Omental fat pad (tissue), 4 donors: Measurements from ENCODE around the gene OR52W1. TPM values are rescaled to one million over a fixed set of nuclear protein-coding genes. Genes with fewer than 3 reads are reported as not detected.

Experiments
- ATAC-seq: fragments of 150-250 bp; one replicate; pipeline ENCODE4 v1.9.1; 2016; ENCODE audit warnings: mild to moderate bottlenecking, moderate library complexity; ENCODE audit not compliant: low FRiP score
- DNase-seq: peaks from one replicate; pipeline ENCODE4 v3.0.0-alpha.2; 2019; ENCODE audit warnings: low spot score
- CTCF ChIP-seq, 3 donors: fragments of 450-650 bp; IDR thresholded peaks; one replicate each; pipeline ENCODE4 v1.5.1; 2016 to 2017; ENCODE audit warnings: antibody characterized with exemption in 3 of 3, mild to moderate bottlenecking in 3 of 3, moderate library complexity in 2 of 3
- total RNA-seq, 4 donors: library from RNA; depleted of rRNA; stranded (reverse); fragments of >200 nt; gene quantifications; one replicate each; pipeline ENCODE4 v1.1.0, GENCODE V29; 2016

The OR52W1 gene
- total RNA-seq, 4 donors from 2014 or later: not detected

- DNase-seq (no peak), ATAC-seq (no peak)
- TF ChIP-seq CTCF (IDR thresholded peaks at IDR 0.05): no peak
These were observed 7.3 kb upstream of the OR52W1 start for GRCh38 chr11:6191742-6192141.

DNA sequence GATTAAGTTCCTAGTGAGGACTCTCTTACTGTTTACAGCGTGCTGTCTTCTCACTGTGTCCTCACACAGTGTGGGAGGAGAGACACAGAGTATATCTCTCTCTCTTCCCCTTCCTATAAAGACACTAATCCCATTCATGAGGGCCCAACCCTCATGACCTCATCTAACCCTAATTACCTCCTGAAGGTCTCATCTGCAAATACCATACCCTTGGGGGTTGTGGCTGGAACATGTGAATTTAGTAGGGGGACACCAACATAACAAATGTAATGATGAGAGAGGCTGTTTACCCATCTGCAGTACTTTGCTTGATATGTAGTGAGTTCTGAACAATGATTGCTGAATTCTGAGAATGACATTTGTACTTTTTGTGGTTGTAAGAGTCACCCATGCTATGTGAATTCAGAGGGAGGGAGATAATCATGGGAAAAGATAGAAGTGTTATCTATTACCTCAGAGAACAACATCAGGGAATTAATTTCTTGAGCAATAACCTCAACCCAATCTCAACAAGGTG is 4.9 kb upstream of the OR52W1 start:
- ATAC-seq: no peak
- DNase-seq: no peak
- TF ChIP-seq CTCF (IDR thresholded peaks at IDR 0.05): no peak

GRCh38 chr11:6196396-6196795 is 2.6 kb upstream of the OR52W1 start:
- ATAC-seq: no peak
- TF ChIP-seq CTCF (IDR thresholded peaks at IDR 0.05): no peak
- DNase-seq: no peak

DNA sequence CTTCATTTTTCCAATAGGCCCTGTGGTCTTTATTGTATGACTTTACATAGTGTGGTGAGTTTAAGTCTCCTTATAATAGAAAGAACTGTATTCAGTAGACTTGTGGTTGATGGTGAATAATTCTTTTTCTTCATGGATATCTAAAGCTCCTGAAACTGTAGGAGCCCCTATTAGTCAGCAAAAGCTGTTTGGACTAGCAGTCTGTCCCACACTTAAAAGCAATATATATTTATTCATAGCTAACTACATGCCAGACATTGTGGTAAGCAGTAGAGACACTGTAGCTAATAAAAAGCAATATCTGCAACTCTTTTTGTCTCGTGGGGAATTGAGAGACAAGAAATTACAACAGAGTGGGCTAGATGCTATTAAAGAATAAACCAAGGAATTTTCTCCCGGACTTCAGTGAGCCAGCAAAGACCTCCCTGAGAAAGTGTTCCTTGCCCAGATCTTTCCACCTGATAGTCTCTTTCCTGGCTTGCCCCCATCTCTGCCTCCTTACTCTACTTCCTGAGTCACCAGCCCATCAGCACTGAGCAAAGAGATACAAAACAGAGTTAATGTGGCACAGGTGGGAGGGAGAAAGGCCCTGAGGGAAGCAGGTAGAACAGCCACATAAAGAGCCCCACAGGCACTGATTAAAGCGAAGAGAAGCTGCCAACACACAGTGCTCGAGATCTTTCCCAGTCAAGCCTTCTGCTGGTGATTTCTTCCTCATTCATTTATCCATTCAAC is 1.4 kb upstream of the OR52W1 start:
- no peak for TF ChIP-seq CTCF (IDR thresholded peaks at IDR 0.05)
- ATAC-seq (no peak), DNase-seq (no peak)

DNA sequence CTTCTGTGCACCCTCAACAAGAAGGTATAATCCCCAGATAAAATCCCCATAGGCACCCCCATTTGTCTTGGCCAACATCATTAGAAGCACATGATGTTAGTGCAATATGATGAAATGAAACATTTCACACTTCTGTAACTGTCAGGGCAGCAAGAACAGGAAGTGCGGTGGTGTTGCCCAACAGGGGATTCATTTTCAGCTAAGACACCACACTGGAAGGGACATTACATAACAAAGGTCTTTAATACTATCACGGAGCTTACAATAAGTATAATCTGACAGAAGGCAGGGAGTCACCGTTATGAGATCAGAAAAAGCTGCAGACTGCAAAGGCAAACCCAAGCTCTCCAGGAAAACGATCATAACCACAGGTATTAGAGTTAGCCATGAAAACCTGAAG is 2.0 kb downstream of the OR52W1 start:
- no peak for ATAC-seq
- no peak for TF ChIP-seq CTCF (IDR thresholded peaks at IDR 0.05)
- peak; percentile 33 for DNase-seq

DNA sequence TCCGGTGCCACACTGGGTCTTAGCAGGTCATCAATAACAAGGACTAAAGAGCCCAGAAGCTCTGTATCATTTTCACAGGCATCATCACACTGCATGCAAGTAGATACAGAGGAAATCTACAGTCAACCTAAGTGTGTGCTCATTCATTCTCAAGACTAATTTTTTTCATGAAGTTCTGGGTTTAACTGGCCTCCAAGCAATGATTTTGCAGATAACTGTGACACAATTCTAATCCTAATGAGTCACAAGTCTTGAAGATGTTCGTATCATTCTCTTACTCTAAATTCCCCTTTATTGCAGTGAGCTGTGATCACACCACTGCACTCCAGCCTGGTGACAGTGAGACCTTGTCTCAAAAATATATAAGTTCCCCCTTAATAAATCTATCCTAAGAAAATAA is 2.5 kb downstream of the OR52W1 start:
- DNase-seq: no peak
- TF ChIP-seq CTCF (IDR thresholded peaks at IDR 0.05): no peak
- no peak for ATAC-seq

DNA sequence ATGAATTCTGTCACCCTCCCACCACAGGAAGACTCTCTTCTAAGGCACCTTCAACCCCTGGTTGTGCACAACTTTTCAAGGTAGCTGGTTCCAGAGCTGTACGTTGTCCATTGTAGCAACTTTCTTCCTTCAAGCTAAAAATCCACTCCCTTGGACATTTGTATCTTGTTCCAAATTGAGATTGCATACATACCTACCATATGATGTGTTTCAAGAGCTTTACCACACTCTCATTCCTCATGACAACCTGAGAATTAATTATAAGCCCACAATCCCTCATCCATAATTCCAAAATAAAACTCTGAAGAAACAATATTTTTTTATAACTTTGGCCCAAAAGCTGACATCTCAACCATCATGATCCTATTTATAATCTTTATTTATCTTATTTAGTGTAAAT is 3.0 kb downstream of the OR52W1 start:
- DNase-seq: no peak
- no peak for TF ChIP-seq CTCF (IDR thresholded peaks at IDR 0.05)

More for the DNA sequence above, 3.0 kb downstream of the OR52W1 start:
- no peak for ATAC-seq
